Pulmonary artery endothelial cell (primary cell): Measurements from ENCODE around the gene DTNA. TPM values are rescaled to one million over a fixed set of nuclear protein-coding genes. Genes with fewer than 3 reads are reported as not detected.

Experiments
- DNase-seq: peaks from one replicate; pipeline ENCODE4 v3.0.0-alpha.2; 2011; ENCODE audit warnings: low read depth, low spot score
- total RNA-seq: library from RNA; depleted of rRNA; stranded (reverse); fragments of >200 nt; gene quantifications from 2 replicates; pipeline ENCODE4 v1.2.3, GENCODE V29; 2014

Gene DTNA
- total RNA-seq, 1 donor from 2014 or later, result 10.0 TPM

DNA sequence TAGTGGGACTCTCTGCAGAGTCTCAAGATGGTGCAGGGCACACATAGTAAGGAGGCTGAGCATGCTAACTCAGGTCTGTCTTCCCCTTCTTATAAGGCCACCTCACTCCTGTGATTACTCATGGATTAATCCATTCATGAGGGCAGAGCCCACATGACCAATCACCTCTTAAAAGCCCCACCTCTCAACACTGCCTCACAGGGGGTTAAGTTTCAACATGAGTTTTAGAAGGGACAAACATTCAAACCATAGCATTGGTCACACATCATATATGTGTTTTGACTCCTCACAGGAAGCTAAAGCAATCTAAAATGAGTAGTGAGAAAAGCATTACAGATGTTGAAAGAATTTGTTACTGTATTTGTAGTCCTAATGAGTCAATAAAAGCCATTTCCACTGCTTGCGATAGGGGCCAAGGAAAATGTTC is 57.5 kb downstream of the DTNA start:
- DNase-seq, result no peak

DNA sequence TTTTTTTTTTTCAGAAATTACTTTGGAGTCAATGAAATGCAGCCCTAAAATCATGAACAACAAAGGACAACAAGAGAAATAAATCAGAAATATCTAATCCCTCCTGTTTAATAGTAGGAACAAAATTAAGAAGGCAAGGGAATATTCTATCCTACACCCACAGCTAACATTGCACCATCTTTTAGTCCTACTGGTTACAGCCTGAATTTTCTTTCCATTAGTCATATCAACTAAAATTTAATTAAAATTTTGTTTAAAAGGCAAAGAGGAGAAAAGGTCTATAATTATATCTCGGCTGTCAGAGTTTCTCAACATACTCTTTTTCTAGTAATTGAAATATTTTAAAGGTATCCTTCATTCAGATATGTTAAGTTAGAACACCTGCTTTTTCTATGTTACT is 61.9 kb downstream of the DTNA start:
- no peak for DNase-seq

DNA sequence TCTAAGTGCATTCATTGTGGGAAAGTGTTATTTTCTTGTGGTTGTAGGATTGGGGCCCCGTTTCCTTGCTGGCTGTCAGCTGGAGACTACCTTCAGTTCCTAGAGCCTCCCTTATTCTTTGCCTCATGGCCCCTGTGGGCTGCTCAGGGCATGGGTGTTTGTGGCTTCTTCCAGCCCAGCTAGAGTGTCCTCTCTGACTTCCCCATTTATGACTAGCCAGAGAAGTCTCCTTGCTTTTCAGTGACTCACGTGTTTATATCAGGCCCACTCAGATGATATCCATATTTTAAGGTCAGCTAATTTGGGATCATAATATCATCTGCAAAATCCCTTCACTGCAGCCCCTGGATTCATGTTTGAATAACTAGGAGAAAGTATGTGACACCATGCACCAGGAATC is 62.8 kb downstream of the DTNA start:
- DNase-seq, result no peak

DNA sequence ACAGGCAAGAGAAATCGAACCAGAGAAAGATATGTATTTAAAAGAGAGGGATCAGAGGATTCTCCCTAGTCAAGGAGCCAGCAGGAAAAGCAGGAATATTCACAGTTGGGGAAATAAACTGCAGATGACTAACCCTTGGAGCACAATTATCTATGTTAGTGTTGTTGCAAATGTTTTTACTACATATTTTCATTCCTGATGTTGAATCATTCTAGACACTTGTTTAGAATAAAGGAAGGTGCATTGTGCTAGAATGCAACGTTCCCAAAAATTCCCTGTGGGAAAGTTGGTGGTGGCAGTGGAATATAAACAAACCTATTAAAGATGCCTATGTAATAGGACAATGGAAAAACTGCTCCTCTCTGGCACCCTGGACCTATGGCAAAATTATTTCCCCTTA is 63.3 kb downstream of the DTNA start:
- DNase-seq, result no peak

DNA sequence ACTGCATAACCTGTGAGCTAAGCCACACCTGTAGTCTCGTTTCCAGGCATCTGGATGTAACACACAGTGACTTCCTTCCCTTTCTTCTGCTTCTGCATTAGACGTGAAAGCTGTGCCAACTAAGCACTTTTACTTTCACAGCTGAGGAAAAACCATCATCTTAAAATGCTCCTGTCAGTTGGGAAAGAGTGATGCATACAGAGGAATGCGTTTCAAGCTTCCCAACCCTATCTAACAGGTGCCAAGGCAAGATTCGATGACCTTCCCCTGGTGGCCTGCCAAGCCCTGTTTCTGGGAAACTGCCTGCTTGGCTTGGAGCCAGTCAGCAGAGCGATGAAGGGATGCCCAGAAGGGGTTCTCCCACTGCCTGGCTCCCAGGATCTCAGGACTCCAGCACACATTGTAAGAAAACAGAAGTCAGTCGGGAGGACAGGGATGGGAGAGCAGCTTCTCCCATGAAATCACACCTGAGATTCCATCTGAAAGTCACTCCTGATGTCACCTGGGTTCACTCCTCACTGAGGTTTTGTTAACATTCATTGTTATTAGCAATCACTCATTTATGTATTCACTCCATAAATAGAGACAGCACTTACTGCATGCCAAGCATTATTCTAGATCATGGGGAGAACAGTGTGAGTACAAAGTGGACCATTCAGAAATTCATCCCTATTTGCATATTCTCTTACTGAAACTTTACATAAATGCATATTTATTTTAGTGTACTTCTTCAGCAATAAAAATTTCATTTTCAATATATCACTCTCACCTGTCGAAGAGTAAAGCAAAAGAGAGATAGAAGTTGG is 64.1 kb downstream of the DTNA start:
- DNase-seq, result no peak

DNA sequence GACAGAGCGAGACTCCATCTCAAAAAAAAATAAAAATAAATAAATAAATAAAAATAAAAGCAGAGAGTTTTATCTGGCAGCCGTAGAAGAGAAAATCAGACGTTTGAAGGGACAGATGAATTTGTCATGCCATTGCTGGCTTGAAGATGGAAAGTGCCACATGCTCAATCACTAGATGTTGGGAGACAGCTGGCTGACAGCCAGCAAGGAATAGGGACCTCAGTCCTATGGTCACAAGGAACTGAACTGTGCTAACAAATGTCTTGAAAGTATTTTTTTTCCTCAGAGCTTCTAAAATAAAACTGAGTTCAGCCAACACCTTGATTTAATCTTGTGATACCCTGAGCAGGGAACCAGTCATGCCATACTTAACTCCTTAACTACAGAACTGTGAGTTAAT is 65.4 kb downstream of the DTNA start:
- no peak for DNase-seq

DNA sequence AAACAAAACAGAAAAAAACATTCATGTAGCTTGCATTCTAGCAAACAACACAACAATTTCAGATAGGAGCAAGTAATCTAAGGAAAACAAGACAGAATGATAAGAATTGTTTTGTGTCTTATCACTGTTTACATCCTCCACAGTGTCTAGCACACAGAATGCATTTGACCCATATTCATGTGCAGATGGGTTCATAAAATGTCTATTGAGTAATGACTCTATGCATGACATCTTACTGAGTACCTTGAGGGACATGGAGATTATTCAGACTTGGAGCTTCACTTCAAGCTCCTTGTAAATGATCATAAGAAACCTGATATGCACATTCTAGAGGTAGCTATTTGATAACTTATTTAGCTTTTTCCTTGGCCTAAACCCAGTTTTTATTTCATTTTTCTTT is 69.0 kb downstream of the DTNA start:
- no peak for DNase-seq

DNA sequence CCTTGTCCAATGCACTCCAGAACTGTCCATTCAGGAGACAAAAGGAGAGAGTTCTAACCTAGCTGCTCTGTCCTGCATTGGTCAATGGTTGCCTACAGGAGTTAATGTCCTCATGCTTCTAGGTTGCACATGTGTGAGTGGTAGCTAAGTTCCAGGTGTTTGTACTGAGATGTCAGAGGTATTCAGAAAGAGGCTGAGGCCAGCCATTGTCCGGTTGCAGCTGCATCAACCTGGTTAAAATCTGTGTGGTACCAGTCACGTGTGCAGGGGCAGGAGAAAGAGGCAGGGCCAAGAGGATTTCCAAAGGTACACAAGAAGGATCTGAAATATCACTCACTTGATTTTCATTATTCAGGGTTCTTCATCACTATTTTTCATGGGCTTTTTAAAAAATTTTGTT is 70.8 kb downstream of the DTNA start:
- no peak for DNase-seq

DNA sequence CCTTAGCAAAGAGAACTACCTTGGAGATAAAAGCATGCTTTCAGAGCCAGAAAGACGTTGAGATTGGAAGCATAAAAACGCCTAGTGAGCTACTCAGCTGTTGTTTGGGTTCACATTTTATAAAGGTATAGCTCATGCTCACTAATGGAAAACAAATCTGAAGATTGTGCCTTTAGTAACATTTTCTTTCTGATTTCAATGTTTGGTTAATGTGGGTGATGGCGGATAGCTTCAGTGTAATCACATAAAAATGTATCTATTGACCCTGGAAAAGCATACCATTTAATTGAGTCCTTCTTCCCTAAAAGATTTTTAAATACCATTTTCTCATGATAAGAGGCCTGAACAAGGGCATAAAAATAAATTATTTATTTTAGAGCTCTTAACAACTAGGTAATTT is 73.4 kb downstream of the DTNA start:
- DNase-seq, result no peak

DNA sequence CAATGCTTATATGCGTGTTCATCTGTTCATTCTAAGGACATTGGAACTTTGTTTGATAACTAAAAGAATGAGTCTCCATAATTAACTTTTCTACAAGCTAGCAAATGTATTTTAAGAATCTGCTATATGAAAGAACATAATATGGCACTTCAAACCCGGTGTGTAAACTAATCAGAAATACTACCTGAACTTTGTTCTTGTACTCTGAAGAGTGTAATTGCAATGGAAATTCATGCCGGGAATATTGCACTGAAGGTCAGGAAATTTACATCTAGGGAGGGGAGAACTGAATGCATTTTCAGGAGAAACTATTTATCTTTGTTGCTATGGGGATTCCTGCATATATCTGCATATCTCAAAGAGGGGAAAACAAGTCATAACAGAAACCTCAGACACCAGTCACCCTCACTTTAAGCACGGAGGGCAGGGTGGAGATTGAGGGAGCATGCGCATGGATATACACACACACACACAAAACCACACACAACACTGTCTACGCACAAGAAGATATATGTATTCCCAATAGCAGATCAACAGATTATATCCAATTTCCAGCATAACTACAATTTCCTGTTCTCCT is 76.2 kb downstream of the DTNA start:
- DNase-seq, result no peak

DNA sequence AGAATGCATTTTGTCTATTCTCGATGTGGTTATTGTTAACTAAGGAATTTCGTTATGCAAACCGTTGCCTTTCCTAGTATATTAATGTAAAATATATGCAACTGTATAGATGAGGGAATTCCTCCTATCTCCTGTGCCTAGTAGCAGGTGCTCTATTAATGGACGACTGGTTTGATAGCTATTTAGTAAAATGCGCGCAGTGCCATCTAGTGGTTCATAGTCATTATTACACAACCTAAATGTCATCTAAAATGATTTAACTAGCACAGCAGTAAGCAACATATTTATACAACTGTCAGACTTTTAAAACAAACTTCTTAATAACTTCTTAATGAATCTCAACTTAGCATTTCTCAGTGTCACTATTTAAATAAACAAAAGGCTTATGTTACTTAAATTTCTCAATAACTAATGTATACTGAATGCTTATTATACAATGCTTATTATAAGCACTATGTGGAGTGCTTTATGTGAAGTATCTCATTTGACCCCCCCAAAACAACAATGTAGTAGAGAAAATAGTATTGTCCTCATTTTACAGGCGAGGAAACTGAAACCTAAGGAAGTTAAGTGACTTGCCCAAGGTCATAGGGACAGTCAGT is 77.9 kb downstream of the DTNA start:
- DNase-seq, result no peak

DNA sequence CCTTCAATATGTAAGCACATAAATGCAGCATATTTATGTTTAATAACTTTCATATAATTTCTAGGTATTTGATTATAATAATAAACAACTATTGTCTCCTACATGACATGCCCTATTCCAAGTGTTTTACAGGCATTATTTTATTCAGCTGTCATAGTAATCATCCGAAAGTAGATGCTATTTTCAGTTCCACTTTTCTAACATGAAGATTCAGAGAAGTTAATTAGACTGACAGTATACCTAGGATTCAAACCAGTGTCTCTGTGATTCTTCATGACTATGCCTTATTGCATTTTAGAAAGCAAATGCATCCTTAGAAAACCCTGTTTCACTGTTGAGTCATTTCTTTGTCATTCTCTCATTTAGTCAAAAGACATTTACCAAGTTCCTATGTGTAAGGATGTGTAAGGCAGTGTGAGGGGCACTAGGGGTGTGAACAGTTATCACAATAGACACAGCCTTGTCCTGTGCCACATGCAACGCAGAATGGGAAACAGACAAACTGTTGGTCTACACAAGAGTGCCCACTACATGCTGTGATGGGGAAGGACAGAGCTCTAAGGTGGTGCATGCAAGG is 79.8 kb downstream of the DTNA start:
- DNase-seq, result no peak

DNA sequence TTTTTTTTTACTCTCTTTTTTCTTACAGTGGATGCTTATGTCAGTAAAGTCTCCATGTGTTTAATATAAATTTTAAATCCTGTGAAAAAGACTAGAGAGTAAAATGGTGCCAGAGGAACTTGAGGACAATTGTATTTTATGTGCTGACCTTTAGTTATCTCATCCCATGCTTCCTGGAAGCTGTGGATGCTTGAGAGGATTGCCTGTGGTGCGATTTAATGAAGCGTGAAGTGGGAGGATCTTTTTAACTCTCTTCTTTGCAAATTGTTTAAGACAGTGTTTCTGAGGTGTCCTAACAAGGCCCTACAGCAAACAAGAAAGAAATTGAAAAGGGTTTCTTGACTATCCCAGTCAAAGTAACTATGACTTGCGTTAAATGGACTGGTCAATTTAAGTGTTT is 84.2 kb downstream of the DTNA start:
- DNase-seq, result no peak

DNA sequence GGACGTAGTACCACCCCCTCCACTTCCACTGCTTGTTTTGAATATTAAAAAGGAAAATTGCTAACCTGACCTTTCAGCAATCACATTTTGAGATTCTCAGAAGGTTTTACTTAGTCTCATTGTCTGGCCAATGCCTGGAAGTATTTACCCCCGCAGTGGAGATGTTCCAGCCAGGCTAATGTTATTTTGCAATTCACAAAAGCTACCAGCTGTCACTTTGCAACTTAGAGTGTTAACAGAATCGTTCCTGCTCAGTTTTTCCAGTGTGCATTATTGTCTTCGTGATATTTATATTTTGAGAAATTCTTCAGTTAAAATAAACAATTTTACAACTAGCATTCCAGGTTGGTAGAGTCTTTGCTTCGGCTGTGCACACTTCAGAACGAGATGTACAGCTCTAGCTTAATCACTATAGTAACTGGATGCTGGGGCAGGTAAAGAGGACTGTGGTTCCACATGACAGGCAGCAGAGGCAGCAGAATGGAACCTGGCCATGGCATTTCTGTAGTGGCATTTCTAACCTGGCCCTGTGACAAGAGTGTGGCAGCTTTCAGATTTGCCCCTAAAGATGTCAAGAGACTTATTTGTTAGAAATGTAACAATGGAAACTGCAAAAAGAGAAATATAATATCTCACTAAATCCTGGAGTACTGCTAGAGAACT is 85.1 kb downstream of the DTNA start:
- no peak for DNase-seq

DNA sequence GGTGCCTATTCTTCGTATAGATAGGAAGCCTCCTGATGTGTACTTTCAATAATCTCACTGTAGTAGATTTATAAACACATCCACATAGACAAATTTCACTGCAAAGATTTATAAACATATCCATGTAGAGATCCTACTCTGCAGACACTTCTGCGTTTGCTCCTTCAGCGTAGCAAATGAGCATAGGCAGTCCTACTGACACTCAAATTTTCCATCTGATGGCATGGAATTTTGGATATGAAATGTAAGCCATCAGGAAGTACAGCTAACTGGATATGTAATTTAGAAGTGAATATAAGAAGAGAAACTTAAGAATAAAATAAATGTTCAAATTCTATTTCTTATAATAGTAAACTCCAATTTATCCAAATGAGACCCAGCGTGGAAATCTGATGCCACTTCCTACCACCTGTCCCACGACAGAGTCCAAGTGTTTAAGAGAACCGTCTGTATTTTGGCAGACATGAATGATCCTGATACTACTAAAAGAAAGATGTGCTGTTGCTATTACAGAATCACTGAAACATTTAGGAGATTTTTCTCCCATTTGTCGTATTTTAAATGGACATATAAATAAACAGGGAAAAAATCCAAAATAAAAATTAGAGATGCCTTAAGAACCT is 86.0 kb downstream of the DTNA start:
- no peak for DNase-seq

DNA sequence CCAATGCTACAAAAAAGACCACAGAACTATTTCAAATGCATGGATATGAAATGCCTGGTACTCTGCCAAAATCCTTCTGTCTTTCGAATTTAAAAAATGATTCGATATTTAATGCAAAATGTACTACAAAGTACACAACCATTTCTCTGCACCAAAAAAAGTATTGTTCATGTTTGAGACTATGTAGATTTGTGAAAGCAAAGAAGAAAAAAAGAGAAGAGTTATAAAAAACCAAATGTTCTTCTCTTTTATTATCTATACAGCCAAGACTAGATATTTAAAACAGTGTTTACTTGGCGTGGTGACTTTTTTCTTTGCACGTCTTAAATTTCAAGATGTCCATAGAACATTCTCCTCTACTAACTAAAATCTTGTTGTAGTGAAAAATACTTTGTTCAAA is 89.2 kb downstream of the DTNA start:
- no peak for DNase-seq

DNA sequence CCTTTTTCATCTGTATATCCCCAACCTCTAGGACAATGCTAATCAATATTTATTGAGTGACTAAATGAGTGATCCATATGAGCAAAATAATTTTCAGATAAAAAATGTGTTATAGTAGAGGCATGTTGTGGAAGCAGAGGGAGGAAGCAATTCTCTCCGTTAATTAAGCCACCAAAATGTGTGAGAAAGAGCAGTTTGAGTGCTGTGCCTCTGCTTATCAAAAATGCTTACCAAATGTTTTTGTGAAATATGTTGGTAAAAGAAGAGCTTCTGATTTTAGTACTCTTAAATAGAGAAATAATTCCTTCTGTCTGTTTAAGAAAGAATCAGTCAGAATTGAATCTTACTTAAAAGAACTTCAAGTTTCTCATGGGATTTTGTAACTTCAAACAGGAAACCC is 90.3 kb downstream of the DTNA start:
- DNase-seq, result no peak

DNA sequence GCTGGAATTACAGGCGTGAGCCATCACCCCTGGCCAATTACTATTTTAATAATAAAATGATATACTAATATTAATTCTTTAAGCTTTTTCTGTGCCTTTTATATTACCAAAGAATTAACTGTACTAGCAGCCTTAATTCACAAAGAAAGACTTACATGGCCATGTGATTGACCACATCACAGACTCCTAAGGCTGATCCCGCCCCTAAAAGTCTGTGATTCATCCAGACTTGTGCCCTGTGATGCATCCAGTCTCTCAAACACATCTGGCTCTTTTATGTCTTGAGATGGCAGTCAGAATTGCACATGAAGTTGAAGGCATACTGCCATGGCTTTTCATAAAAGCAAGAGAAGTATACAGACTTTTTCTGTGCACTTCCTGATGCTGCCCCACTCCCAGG is 91.7 kb downstream of the DTNA start:
- DNase-seq, result no peak

DNA sequence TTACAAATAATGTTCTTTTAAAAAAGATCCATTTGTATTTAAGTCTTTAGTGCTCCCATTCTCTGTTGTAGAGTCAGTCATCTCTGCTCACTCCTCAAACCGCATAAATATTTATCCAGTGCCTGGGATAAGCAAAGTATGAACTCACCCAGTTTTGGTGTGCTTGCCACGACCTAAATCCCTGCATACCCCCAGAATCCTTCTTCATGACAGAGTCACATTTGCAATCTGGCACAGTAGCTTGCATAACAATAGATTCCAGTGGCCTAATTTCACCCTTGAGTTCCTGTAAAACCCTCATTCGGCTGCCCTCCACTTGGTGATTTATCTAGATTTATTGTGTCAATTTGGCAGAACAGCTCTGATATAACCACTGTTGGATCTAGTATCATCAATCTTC is 92.9 kb downstream of the DTNA start:
- DNase-seq, result no peak

DNA sequence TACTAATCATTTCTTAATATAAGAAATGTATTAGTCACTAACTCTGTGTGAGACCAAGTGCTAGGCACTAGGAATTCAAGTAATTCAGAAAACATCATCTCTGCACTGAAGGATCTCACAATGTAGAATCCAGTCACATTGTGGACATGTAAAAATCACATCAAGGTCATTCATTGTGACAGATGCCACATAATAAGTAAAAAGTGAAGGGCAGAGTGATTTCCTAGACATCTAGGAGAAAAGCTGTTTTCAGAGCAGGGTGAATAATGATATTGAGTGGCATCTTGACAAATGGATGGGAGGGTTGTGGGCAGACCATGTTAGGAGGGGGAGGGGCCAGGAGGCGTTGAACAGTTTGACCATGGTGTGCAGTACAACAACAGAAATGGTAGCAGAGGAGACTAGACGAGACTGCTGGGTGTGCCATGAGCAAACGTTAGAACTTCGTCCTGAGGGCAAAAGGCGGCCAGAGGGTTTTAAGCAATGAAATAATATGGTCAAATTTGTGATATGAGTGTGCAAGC is 93.8 kb downstream of the DTNA start:
- DNase-seq, result no peak

DNA sequence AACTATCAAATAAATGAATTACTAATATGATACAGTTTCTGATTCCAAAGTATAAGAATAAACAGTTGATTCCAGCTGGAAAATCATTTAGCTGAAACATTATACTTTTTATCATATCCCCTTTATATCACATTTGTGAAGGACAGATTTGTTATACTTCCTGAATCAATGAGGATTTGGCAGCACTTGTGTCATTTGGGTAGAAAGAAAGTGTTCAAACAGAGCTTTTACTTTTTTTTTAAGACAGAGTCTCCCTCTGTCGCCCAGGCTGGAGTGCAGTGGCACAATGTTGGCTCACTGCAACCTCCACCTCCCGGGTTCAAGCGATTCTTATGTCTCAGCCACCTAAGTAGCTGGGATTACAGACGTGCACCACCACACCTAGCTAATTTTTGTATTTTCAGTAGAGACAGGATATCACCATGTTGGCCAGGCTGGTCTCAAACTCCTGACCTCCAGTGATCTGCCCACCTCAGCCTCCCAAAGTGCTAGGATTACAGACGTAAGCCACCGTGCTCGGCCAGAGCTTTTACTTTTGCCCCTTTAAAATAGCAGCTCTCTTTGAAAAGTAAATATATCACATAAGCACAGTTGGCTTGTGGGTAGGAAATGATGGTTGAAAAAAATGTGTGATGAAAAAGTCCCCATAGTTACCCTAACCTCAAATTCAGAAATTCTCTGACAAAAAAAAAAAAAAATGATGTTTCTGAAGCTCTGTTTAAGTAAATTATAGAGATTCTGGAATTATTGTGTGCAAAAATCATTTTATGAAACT is 95.2 kb downstream of the DTNA start:
- no peak for DNase-seq
